Measurements from ENCODE around the gene SLC7A4.

DNA sequence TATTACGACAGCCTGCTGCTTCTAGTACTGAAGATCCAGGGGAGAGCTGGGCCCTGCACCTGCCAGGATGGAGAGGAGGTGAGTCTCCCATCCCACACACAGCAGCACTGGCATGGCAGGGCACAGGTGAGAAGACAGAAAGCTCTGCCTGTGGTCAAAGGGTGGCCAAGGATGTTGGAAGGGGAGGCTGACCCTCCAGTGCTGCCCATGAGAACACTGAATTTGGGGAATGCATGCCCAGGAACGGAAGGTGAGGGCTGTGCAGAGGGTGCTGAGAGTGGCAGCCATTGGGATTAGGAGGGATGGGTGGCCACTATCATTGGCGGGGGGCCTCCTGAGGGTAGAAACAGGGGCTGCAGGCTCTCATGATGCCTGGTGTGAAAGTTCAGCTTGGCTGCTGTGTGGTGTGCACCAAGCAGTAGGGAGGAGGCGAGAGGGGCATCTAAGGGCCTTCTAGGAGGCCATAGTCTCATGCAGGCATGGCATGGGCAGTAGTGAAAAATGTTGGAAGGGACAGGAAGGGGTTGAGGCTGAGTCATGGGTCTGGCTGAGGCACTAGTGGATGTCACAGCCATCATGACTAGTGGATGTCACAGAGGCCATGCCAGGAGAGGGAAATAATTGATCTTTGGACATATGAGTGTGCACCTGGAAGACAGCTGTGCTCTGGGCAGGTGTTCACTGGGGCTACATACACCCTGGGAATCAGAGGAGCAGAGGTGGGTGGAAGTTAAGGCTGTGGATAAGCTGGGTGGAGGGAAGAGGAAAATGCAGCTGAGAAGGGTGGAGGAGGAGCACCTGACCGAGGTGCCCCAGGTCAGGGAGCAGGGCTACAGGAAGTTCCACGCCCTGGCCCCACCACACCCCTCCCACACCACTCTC is 10.9 kb upstream of the SLC7A4 start:
- TF ChIP-seq SUZ12 (IDR thresholded peaks at IDR 0.05) (no peak), SP1 (IDR thresholded peaks at IDR 0.05) (no peak), BHLHE40 (IDR thresholded peaks at IDR 0.05; ENCODE audit: borderline replicate concordance) (no peak), CTBP1 (IDR thresholded peaks at IDR 0.05; ENCODE audit: borderline replicate concordance) (no peak), FOXA1 (IDR thresholded peaks at IDR 0.05) (no peak)

Measured in HEK293T (cell line).